ENCODE measurements around the gene CEACAM8.

- TF ChIP-seq FOXK2 (IDR thresholded peaks at IDR 0.05) (no peak), SUZ12 (IDR thresholded peaks at IDR 0.05) (no peak), FOXM1 (IDR thresholded peaks at IDR 0.05; ENCODE audit: borderline replicate concordance) (no peak), SP1 (IDR thresholded peaks at IDR 0.05) (no peak), NFRKB (IDR thresholded peaks at IDR 0.05) (no peak), TARDBP (IDR thresholded peaks at IDR 0.05) (no peak), ZNF384 (IDR thresholded peaks at IDR 0.05) (no peak), HDGF (IDR thresholded peaks at IDR 0.05; ENCODE audit: borderline replicate concordance) (no peak), BHLHE40 (IDR thresholded peaks at IDR 0.05; ENCODE audit: borderline replicate concordance) (no peak), ELF4 (IDR thresholded peaks at IDR 0.05) (no peak)
These were observed 36.1 kb downstream of the CEACAM8 start for GRCh38 chr19:42558450-42559150.

Measured in HEK293T (cell line).